Activated CD4-positive, alpha-beta T cell treated with anti-CD3 and anti-CD28 coated beads, Interleukin-2, amount 50 U/mL, for 1 hour (primary cell): ENCODE measurements around the gene PALD1.

ENCODE experiments used
- DNase-seq: peaks from one replicate; pipeline ENCODE4 v3.0.0-alpha.2; 2020

Gene PALD1

GRCh38 chr10:70558871-70559810 is 80.6 kb downstream of the PALD1 start:
- peak; percentile 56 for DNase-seq

DNA sequence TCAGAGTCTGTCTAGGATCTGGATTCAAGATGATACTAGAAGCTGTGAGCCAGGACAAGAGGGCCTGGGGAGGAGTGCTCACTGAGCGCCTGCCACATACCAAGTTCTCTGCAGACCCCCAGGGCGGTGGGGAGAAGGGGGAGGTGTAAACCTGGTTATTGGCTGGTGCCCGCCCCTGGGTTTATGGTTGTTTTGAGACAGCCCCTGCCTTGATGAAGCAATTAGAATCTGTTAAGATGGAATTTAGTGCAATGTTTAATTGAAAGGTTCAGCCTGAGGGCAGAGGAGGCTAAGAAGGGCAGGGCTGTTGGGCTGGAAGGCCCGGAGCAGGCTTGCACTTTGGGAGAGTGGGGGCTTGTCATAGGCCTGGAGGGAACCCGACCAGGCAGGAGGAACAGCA is 81.3 kb downstream of the PALD1 start:
- DNase-seq = no peak

DNA sequence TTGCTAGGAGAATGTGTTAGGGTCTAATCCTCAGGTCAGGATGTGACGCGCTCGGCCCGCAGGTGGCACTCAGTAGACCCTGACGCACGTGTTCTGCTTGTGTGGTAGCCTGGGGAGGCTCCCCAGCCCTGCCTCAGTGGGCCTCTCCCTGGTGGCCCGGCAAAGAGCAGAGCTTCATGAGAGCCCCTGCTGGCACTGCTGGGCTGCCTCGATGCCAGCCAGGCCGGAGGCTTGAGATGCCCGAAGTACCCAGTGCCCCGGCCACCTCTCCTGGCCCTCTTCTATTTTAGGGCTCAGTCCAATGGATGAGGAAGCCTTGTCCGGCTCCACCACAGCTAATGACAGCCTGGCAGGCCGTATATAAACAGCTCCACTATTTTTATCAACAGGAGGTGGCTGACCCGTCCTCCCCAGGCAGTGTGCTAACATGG is 82.0 kb downstream of the PALD1 start:
- no peak for DNase-seq

DNA sequence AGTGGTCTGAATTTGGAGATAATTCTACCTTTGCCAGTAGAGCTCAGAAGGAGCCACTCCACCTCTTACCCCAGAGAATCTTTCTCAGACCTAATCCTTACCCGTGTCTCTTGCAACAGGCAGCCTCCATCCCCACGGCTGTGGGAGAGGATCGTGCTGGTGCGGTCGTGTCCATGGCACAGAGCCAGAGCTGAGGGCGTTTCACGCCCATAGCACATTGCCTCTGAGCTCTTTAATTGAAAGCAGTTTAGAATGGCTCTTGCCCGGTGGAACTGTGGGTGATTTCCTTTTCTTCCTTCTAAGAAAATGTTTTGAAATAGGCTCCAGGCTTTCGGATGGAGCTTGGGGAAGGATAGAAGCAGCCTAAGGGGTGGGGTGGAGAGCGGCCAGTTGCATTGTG is 82.5 kb downstream of the PALD1 start:
- no peak for DNase-seq

- no peak for DNase-seq
These were observed 83.0 kb downstream of the PALD1 start for GRCh38 chr10:70561558-70561957.

DNA sequence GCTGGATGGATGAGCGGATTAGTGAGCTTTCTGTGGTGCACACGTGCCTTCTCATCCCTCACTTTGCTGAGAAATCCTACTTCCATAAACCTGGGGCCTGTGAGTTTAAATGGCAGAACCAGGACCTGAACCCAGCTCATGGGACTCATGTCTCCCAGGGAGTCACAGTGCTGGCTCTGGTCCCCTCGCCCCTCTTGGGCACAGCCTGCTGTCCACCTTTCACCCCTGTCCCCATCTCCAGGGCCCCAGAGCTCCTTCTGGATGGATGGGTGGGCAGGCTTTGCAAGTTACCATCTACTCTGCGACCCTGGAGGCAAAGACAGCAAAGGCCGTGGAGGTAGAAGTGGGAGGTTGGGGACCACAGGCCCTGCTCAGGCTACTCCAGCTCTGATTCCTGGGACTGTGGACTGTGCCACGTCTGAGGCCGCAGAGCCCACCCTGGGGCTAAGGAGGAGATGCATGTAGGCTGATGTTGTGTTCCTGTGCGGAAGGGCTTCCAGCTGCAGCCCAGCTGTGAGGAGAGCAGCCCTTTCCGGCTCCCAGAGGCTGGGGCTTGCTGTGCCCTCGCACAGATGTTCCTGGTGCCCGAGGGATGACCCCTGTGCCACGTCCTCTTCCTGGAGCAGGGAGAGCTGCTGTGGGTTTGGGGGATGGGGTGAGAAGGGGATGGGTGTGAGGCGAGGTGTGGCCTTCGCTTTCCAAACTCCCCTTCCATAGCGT is 83.6 kb downstream of the PALD1 start:
- no peak for DNase-seq

- DNase-seq = no peak
These were observed 84.7 kb downstream of the PALD1 start for GRCh38 chr10:70563230-70563629.

- DNase-seq = no peak
These were observed 85.7 kb downstream of the PALD1 start for GRCh38 chr10:70564113-70564725.

DNA sequence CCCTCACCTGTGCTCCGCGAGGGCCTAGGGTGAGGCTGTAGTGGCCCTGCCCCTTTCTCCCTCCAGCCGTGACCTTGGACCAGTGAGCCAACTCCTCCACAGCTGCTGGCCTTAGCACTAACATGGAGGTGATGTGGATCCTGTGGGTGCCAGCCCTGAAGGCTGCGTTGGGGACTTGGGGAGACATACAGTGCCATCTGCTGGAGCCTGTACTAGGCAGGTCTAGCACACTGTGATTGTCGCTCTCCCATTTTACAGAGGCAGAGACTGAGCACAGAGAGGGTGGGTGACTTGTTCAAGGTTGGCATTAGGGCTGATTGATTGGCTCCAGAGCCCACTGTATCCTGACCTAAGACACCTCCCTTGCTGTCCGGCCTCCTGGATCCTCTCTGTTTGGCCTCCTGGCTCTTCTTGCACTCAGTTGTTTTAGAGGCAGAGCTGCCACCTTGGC is 86.4 kb downstream of the PALD1 start:
- no peak for DNase-seq

DNA sequence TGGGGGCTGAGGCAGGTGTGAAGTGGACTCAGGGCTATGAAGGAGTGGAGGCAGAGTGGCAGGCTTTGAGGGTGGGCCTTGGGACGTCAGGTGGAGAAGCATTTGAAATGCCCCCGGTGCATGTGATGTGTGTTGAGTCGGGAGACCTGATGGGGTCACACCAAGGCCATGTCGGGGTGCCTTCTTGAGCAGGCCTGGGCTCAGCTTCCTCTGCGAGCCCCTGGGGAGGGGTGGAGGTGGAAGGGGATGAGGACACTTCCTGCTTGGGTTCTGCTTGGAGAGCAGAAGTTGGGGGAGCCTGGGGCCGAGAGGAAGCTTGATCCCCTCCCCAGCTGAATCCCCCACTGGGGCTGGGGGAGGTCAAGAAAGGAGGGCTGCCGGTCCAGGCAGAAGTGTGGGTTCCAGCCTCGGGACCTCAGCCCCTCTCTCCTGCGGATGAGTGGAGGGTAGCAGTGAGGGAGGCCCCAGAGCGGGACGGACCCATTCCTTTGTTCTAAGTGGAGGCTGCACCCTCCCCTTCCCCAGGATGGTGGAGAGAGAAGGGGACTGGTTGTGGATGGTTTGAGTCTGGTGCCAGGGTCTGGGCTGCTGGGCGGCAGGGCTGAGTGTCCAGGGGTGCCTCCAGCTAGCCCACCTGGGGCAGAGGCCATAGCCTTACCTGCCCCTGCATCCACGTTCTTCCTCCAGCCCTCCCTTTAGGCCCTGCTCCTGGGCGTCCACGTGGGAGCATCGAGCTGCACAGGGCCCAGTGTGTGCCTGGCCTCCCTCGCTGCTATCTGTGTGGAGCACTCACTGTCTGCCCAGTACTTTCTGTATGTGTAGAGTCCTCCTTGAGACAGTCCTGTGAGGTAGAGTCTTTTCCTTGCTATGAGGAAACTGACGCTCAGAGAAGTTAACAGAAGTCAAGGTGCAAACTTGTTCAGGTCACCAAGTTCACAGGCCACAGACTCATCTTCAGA is 87.3 kb downstream of the PALD1 start:
- no peak for DNase-seq

DNA sequence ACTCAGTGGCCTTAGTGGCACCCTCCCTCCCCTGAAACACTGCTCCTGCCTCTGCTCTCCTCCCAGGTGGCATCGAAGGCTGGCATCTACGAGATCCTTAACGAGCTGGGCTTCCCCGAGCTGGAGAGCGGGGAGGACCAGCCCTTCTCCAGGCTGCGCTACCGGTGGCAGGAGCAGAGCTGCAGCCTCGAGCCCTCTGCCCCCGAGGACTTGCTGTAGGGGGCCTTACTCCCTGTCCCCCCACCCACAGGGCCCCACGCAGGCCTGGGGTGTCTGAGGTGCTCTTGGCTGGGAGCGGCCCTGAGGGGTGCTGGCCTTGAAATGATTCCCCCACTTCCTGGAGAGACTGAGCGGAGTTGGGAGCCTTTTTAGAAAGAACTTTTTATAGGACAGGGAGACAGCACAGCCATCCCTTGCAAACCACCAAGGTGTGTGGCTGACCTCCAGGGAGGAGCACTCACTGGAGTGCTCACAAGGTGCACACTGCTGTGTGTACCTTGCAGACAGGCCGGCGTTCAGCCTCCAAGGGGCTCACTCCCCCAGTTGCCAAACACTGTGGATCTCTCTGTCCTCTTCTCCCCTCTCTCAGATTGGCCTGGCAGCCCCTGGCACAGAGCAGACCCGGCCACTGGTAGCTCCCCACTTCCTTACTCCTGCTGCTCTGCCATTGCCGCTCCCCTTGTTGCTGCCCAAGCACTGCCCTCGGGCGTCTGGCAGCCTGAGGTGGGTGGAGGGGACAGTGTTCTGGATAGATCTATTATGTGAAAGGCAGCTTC is 88.1 kb downstream of the PALD1 start:
- DNase-seq = no peak

DNA sequence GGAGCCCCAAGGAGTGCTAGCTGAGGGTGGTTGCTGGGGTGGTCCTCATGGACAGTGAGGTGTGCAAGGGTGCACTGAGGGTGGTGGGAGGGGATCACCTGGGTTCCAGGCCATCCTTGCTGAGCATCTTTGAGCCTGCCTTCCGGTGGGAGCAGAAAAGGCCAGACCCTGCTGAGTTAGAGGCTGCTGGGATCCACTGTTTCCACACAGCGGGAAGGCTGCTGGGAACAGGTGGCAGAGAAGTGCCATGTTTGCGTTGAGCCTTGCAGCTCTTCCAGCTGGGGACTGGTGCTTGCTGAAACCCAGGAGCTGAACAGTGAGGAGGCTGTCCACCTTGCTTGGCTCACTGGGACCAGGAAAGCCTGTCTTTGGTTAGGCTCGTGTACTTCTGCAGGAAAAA is 89.0 kb downstream of the PALD1 start:
- no peak for DNase-seq

GRCh38 chr10:70568113-70568512 is 89.5 kb downstream of the PALD1 start:
- DNase-seq = no peak

DNA sequence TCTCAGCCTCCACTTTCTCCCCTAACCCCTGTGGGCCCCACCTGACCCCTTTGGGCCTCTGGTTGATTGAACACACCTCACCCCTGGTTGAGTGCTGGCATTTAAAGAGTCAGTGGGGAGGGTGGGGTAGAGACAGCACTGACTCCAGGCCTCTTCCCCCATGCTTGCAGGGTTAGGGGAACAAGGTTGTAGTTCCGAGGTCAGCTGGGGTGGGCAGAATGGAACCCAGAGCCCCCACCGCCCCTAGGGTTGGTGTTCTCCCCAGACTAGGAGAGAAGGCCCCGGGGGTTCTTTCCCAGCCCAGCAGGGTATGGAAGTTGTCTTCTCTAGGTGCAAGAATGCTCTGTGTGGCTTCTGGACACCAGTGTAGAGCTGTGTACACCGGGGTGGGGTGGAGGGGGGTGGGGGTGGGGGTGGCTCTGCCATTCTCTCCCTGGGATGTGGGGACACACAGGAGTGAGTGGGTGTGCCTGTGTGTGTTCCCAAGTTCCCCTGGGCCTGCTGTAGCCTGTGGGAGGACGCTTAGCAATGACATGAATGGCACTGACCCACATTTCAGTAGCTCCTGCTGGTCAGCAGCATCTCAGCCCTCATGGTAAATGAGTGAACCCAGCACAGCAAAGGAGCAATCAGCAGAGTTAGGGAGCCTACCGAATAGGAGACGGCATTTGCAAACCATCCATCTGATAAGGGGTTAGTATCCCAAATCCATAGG is 90.4 kb downstream of the PALD1 start:
- DNase-seq = no peak

GRCh38 chr10:70571236-70571635 is 92.7 kb downstream of the PALD1 start:
- DNase-seq = no peak

DNA sequence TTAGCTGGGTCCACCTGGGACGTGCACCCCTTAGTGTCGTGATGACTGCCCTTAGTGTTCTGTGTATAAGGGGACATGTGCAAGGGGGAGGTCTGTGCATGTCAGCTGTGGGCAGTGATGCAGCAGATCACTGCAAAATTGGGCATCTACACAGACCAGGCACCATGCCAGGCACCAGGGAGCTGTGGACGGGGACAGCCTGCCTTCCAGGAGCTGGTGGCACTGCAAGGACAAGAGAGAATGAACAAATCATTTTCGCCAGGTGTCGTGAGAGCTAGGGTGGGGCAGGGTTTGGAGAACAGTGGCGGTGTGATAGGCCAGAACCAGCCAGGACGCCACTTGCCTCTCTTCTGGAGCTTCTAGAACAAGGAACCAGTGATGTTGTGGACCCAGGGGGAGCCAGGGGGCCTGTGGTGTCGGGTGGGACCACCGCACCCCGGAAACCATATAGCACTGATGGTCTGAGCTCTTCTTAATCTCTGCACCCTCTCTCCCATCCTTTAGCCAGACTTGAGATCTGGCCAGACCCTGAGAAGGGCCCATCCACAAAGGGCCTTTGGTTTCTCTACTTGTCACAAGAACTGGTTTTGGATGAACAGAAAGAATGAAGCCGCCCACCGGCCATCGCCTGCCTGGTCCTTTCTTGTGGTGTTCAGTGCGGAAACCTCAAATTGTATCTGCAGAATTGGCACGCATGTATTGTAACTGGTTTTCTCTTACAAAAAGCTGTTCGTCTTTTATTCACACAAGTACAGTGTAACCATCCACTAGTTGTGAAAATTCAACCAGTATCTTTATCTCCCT is 93.3 kb downstream of the PALD1 start:
- no peak for DNase-seq

DNA sequence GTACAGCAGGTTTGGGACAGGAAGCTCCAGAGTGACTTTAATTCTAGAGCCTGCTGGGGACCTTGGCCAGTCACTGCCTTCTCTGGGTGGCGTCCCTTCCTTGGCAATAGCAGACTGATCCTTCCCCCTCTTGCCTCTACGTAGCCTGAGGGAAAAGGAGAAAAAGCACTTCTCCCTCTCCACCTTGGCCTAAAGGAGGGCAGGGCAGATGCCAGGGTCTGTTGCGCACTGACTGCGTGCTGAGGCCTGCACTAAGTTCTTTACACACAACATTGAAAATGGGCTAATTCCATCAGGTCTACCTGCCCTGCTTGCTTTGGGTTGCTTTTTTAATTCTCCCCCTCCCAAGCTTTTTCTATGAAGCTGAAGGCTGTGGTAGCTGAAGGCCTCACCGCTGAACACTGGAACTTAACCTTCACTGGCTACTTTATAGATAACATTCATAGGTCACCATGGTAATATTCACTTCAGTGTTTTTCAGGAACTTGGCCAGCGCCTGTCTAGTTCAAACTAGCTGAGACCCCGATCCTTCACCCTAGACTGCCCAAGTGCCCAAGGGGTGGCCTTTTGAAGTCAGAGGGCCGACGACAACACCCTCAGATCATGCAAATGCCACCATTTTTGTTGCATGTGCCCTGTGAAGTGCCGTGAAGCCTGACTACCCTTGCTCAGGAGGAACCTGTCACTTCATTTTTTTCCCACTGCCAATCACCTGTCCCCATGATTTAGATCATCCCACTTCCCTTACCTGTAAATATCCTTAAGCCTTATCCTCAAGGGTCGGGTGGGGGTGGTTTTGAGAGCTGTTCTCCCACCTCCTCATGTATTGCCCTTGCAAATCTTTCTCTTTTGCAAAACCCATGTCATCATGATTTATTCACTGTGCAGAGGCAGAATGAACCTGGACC is 95.3 kb downstream of the PALD1 start:
- no peak for DNase-seq

- DNase-seq = no peak
These were observed 96.9 kb downstream of the PALD1 start for GRCh38 chr10:70575486-70575873.
